ENCODE measurements around the gene C1QTNF2. TPM values are rescaled to one million over a fixed set of nuclear protein-coding genes. Genes with fewer than 3 reads are reported as not detected.

C1QTNF2 gene
- total and polyA plus RNA-seq, 2 of the 8 experiments (the other 6 are each of a cell fraction or from before 2014, with no cell fraction given): 1.0 to 2.0 TPM

GRCh38 chr5:160369990-160370712 lies at the start of gene C1QTNF2 (continued):
- no peak for TF ChIP-seq MAFK (IDR thresholded peaks at IDR 0.05; ENCODE audit: low read depth, low read length)
- peak; percentile 64; the same call in 1 of the 2 replicates for TF ChIP-seq KDM1A (IDR thresholded peaks at IDR 0.05; ENCODE audit: borderline replicate concordance, low read length)
- TF ChIP-seq EGR1 (IDR thresholded peaks at IDR 0.05; ENCODE audit: borderline replicate concordance, low read depth, low read length): peak; percentile 58; the same call in 1 of the 2 replicates
- TF ChIP-seq ASH2L (IDR thresholded peaks at IDR 0.05; ENCODE audit: low read length): peak; percentile 68
- TF ChIP-seq YY1 (IDR thresholded peaks at IDR 0.05; ENCODE audit: low read depth, low read length): no peak
- TF ChIP-seq EZH2 (IDR thresholded peaks at IDR 0.05; ENCODE audit: low read depth, low read length, severe bottlenecking): no peak
- no peak for TF ChIP-seq BRCA1 (IDR thresholded peaks at IDR 0.05; ENCODE audit: low read depth, low read length)
- TF ChIP-seq CBX5 (IDR thresholded peaks at IDR 0.05; ENCODE audit: low read depth, low read length): no peak
- no peak for TF ChIP-seq SIX5 (IDR thresholded peaks at IDR 0.05; ENCODE audit: low read depth, low read length)
- TF ChIP-seq USF2 (IDR thresholded peaks at IDR 0.05; ENCODE audit: low read length): peak; percentile 86
- peak; percentile 94 for TF ChIP-seq MAX (IDR thresholded peaks at IDR 0.05)
- TF ChIP-seq POU5F1 (IDR thresholded peaks at IDR 0.05; ENCODE audit: low read depth, low read length): no peak
- TF ChIP-seq E2F6 (IDR thresholded peaks at IDR 0.05): peak; percentile 97
- no peak; the same call in 1 of the 2 replicates for TF ChIP-seq RBBP5 (IDR thresholded peaks at IDR 0.05; ENCODE audit: borderline replicate concordance, low read depth, low read length)
- TF ChIP-seq CEBPB (IDR thresholded peaks at IDR 0.05; ENCODE audit: low read depth, low read length): no peak
- TF ChIP-seq PHF8 (conservative IDR thresholded peaks at IDR 0.05; ENCODE audit: low read depth, low read length): peak; percentile 28; the same call in 1 of the 2 replicates
- TF ChIP-seq KDM4A (IDR thresholded peaks at IDR 0.05; ENCODE audit: low read depth, low read length, severe bottlenecking): peak; percentile 76
